Fibroblast of lung (primary cell): ENCODE data around the gene ZNF319. TPM values are rescaled to one million over a fixed set of nuclear protein-coding genes. Genes with fewer than 3 reads are reported as not detected.

Experiments used
- DNase-seq, 2 donors: peaks; one replicate each; pipeline versions ENCODE4 v3.0.0 to v3.0.0-alpha.2; 2010; ENCODE audit warnings: low read depth in 2 of 2
- H2AFZ ChIP-seq: 2 replicates; pipeline ENCODE4 v1.5.1; 2012; ENCODE audit warnings: low read length, control low read depth, inconsistent platforms
- H3K27ac ChIP-seq: 2 replicates; pipeline ENCODE4 v1.5.1; 2011; ENCODE audit warnings: low read length, control low read depth; ENCODE audit not compliant: insufficient read depth
- H3K27me3 ChIP-seq: 2 replicates; pipeline ENCODE4 v1.5.1; 2011; ENCODE audit warnings: mild to moderate bottlenecking, low read length; ENCODE audit not compliant: control insufficient read depth, insufficient read depth
- H3K36me3 ChIP-seq: 2 replicates; pipeline ENCODE4 v1.5.1; 2011; ENCODE audit warnings: low read length; ENCODE audit not compliant: control insufficient read depth, insufficient read depth
- H3K4me1 ChIP-seq: 2 replicates; pipeline ENCODE4 v1.5.1; 2011; ENCODE audit warnings: low read length; ENCODE audit not compliant: control insufficient read depth, insufficient read depth; ENCODE audit errors: extremely low read depth
- H3K4me2 ChIP-seq: 2 replicates; pipeline ENCODE4 v1.5.1; 2011; ENCODE audit warnings: low read length, control low read depth; ENCODE audit not compliant: insufficient read depth; ENCODE audit errors: extremely low read depth
- H3K4me3 ChIP-seq, 4 experiments: fragments of 200-600 bp in 1 of 4; sonication (generic) in 1 of 4; replicated peaks in 1 of 4; 2 replicates each; pipeline ENCODE4 v1.5.1; 2011 to 2016; ENCODE audit warnings: low read length in 4 of 4, low read depth in 3 of 4, mild to moderate bottlenecking in 3 of 4, control low read depth in 2 of 4, inconsistent platforms in 1 of 4, mixed read lengths in 1 of 4; ENCODE audit not compliant: insufficient read depth in 1 of 4; ENCODE audit errors: control extremely low read depth in 1 of 4
- H3K79me2 ChIP-seq: 2 replicates; pipeline ENCODE4 v1.5.1; 2012; ENCODE audit warnings: mild to moderate bottlenecking, low read length, inconsistent platforms; ENCODE audit not compliant: control insufficient read depth, insufficient read depth
- H3K9ac ChIP-seq: 2 replicates; pipeline ENCODE4 v1.5.1; 2011; ENCODE audit warnings: mild to moderate bottlenecking, low read length, control low read depth; ENCODE audit not compliant: insufficient read depth
- H3K9me3 ChIP-seq: 2 replicates; pipeline ENCODE4 v1.5.1; 2012; ENCODE audit warnings: low read depth, low read length; ENCODE audit not compliant: control insufficient read depth, insufficient read depth
- H4K20me1 ChIP-seq: 2 replicates; pipeline ENCODE4 v1.5.1; 2011; ENCODE audit warnings: low read length; ENCODE audit not compliant: control insufficient read depth, insufficient read depth; ENCODE audit errors: extremely low read depth
- CTCF ChIP-seq, 2 donors: IDR thresholded peaks in 1 of 2; conservative IDR thresholded peaks in 1 of 2; 1 replicate in 1 of 2; 2 replicates in 1 of 2; pipeline ENCODE4 v1.5.1; 2011 to 2012; ENCODE audit warnings: low read length in 2 of 2, control low read depth in 1 of 2, inconsistent platforms in 1 of 2, low read depth in 1 of 2, mild to moderate bottlenecking in 1 of 2
- EZH2 ChIP-seq: IDR thresholded peaks from 2 replicates; pipeline ENCODE4 v1.5.1; 2012; ENCODE audit warnings: low read length, control low read depth, mild to moderate bottlenecking; ENCODE audit errors: missing control alignments
- polyA plus RNA-seq, 2 donors: library from polyadenylated mRNA; depleted of rRNA in 1 of 2; stranded (reverse) in 1 of 2; unstranded in 1 of 2; fragments of >200 nt; gene quantifications; 2 replicates each; pipeline ENCODE4 v1.2.1, GENCODE V29; 2011 to 2012; ENCODE audit warnings: missing spikeins in 1 of 2
- total RNA-seq: library from RNA; depleted of rRNA; stranded (reverse); fragments of >200 nt; gene quantifications from 2 replicates; pipeline ENCODE4 v1.2.1, GENCODE V29; 2014

The ZNF319 gene
- total and polyA plus RNA-seq, 2 donors (not counting 1 experiment from before 2014, with no cell fraction given): 2.6 to 4.1 TPM

DNA sequence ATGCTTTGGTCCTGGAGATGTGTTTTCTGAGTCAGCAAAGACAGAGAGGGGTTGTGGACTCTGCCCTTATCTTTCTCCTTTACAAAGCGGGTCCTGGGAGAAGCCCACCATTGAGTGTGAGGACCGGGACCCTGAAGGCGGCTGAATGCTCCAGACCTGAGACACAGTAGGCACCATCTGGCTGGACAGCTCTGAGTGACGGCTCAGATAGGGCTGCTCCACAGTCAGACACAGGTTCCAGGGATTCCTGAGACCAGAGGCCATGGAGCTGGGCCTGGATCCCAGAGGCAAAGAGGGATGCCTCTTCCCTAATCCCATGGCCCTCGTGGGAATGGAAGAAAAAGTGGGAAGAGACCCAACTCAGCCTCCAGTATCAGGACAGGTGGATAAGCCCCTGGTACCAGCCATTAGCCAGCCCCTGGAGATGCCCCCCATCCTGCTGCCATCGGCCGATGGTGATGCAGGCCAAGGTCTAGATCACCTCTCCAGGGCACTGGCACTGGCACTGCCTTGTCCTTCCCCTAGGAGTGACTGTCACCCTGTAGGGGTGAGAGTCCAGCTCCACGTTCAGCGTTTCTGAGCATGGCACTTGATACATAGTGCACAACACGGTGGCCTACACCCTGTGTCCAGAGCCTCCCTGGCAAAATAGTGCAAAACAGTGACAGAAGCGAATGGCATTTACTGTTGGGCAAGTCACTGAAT is 29.8 kb upstream of the ZNF319 start:
- H3K79me2 ChIP-seq: no peaks in the 10 kb centered on the region
- no peak overlapping the region for H2AFZ ChIP-seq
- peaks cover 13% of the 10 kb centered on the region for H3K27me3 ChIP-seq
- H3K36me3 ChIP-seq: no peaks in the 10 kb centered on the region
- no peak for TF ChIP-seq CTCF (conservative IDR thresholded peaks at IDR 0.05 in 1 of 2, IDR thresholded peaks at IDR 0.05 in 1 of 2; ENCODE audit: low read depth in 1 of 2, low read length in 2 of 2)
- no peak for TF ChIP-seq EZH2
- H3K27ac ChIP-seq: no peak overlapping the region
- H3K9ac ChIP-seq: no peak overlapping the region
- no peak overlapping the region for H3K4me3 ChIP-seq
- no peak overlapping the region for H3K4me2 ChIP-seq
- no peak for DNase-seq
- no peaks in the 10 kb centered on the region for H3K4me1 ChIP-seq
- no peaks in the 10 kb centered on the region for H4K20me1 ChIP-seq
- H3K9me3 ChIP-seq: no peaks in the 10 kb centered on the region

DNA sequence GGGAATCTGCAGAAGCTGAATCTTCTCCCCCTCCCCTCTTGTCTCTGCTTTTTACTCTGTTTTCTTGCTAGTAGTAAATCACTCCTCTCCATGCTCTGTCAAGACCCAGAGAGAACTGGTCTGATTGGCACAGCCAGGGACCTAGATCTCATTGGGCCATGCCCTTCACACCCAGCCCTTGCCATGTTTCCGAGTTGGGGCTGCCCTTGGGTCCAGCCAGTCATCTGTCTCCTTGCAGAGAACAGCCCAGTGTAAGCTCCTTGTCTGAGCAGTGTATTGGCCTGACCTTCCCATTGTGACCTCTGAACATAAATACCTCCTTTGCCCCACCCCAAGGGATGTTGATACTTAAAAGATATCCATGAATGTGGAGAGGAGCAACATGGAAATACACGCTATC is 28.9 kb upstream of the ZNF319 start:
- TF ChIP-seq CTCF (conservative IDR thresholded peaks at IDR 0.05 in 1 of 2, IDR thresholded peaks at IDR 0.05 in 1 of 2; ENCODE audit: low read depth in 1 of 2, low read length in 2 of 2): no peak
- no peak for TF ChIP-seq EZH2
- Histone ChIP-seq H3K4me2 (no peak overlapping the region), H3K27me3 (peaks cover 13% of the 10 kb centered on the region), H3K4me1 (no peaks in the 10 kb centered on the region), H3K9me3 (no peaks in the 10 kb centered on the region), H3K36me3 (no peaks in the 10 kb centered on the region), H3K9ac (no peak overlapping the region), H4K20me1 (no peaks in the 10 kb centered on the region), H3K27ac (no peak overlapping the region), H3K4me3 (no peak overlapping the region), H3K79me2 (no peaks in the 10 kb centered on the region), H2AFZ (no peak overlapping the region)
- DNase-seq: no peak

DNA sequence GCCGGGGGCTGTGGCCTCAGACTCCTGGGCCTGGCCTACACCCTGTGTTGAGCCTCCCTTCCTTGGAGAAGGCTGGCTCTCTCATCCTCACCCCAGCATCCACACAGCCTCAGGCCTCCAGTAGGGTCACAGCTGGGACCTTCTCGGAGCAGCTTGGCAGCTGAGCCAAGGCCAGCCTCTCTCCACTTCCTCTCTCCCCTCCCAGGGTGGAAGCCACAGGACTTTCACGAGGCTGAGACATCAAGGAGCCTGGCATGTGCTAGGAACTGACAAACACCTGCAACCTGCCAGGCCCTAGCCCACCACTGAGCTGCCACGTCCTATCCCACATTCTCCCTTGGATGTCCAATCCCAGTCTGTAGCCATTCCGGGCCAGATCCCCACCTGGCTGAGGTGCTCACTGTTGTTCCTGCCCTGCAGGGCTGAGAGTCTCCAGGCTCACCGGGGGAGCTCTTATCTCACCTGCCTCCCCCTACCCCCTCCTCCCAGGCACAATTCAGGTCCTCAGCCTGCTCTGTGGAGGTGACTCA is 28.1 kb upstream of the ZNF319 start:
- no peak overlapping the region for H2AFZ ChIP-seq
- H3K27me3 ChIP-seq: peaks cover 13% of the 10 kb centered on the region
- TF ChIP-seq CTCF (conservative IDR thresholded peaks at IDR 0.05 in 1 of 2, IDR thresholded peaks at IDR 0.05 in 1 of 2; ENCODE audit: low read depth in 1 of 2, low read length in 2 of 2) (no peak), EZH2 (no peak)
- no peaks in the 10 kb centered on the region for H4K20me1 ChIP-seq
- H3K4me3 ChIP-seq: no peak overlapping the region
- no peaks in the 10 kb centered on the region for H3K36me3 ChIP-seq
- no peak overlapping the region for H3K27ac ChIP-seq
- no peaks in the 10 kb centered on the region for H3K79me2 ChIP-seq
- H3K9me3 ChIP-seq: no peaks in the 10 kb centered on the region
- no peaks in the 10 kb centered on the region for H3K4me1 ChIP-seq
- no peak overlapping the region for H3K9ac ChIP-seq
- DNase-seq: no peak
- no peak overlapping the region for H3K4me2 ChIP-seq
